WTC11 (cell line): ENCODE data around the gene GTF3C4.

Experiments
- CREB1 ChIP-seq: sonication (generic); formaldehyde crosslinking; IDR thresholded peaks from 2 replicates; pipeline ENCODE4 v1.8.0; 2023; ENCODE audit warnings: mild to moderate bottlenecking, missing genetic modification reagents
- CTCF ChIP-seq: fragments of 200-600 bp; IDR thresholded peaks from 2 replicates; pipeline ENCODE4 v1.8.0; 2022; ENCODE audit warnings: antibody characterized with exemption
- HMGXB4 ChIP-seq: sonication (generic); formaldehyde crosslinking; IDR thresholded peaks from 2 replicates; pipeline ENCODE4 v1.8.1; 2023; ENCODE audit warnings: mild to moderate bottlenecking, moderate library complexity, missing genetic modification reagents
- PRDM15 ChIP-seq: sonication (generic); formaldehyde crosslinking; IDR thresholded peaks from 2 replicates; pipeline ENCODE4 v1.8.0; 2022; ENCODE audit warnings: missing genetic modification reagents
- SOX15 ChIP-seq: fragments of 250-450 bp; sonication (Bioruptor Pico); IDR thresholded peaks from 2 replicates; pipeline ENCODE4 v1.9.0; 2021; ENCODE audit warnings: mild to moderate bottlenecking
- TEAD4 ChIP-seq: sonication (generic); formaldehyde crosslinking; IDR thresholded peaks from 2 replicates; pipeline ENCODE4 v1.8.0; 2022; ENCODE audit warnings: mild to moderate bottlenecking, missing genetic modification reagents
- ZNF281 ChIP-seq: sonication (generic); formaldehyde crosslinking; IDR thresholded peaks from 2 replicates; pipeline ENCODE4 v1.8.0; 2023; ENCODE audit warnings: mild to moderate bottlenecking, missing genetic modification reagents
- TF ChIP-seq, protein P1 (sequence below): sonication (generic); formaldehyde crosslinking; IDR thresholded peaks from 2 replicates; pipeline ENCODE4 v1.8.1; 2022; ENCODE audit warnings: mild to moderate bottlenecking, moderate library complexity, missing genetic modification reagents

GRCh38 chr9:132712753-132713152 lies 42.5 kb downstream of the GTF3C4 start:
- TF ChIP-seq, protein P1, sequence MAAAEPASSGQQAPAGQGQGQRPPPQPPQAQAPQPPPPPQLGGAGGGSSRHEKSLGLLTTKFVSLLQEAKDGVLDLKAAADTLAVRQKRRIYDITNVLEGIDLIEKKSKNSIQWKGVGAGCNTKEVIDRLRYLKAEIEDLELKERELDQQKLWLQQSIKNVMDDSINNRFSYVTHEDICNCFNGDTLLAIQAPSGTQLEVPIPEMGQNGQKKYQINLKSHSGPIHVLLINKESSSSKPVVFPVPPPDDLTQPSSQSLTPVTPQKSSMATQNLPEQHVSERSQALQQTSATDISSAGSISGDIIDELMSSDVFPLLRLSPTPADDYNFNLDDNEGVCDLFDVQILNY (CRISPR knock-in tag), result no peak
- no peak for TF ChIP-seq TEAD4 (CRISPR knock-in tag)
- no peak for TF ChIP-seq CTCF
- no peak for TF ChIP-seq PRDM15
- no peak for TF ChIP-seq ZNF281 (CRISPR knock-in tag)
- TF ChIP-seq CREB1, result no peak
- no peak for TF ChIP-seq SOX15 (CRISPR knock-in tag)
- no peak for TF ChIP-seq HMGXB4 (CRISPR knock-in tag)
